RWPE2 (cell line): ENCODE measurements around the gene TMEM63A.

Experiments used
- ATAC-seq: fragments of 200-7000 bp; cut with Tn5 transposase; 3 replicates; pipeline ENCODE4 v1.9.1; 2021; ENCODE audit warnings: low read depth
- DNase-seq: peaks from one replicate; pipeline ENCODE4 v3.0.0-alpha.2; 2020; ENCODE audit warnings: low spot score
- H3K27ac ChIP-seq: fragments of 450-650 bp; 2 replicates; pipeline ENCODE4 v1.5.1; 2017; ENCODE audit warnings: mild to moderate bottlenecking; ENCODE audit not compliant: poor library complexity, severe bottlenecking
- H3K27me3 ChIP-seq: fragments of 250-450 bp; sonication (Bioruptor Pico); 2 replicates; pipeline ENCODE4 v1.5.1; 2021; ENCODE audit warnings: mild to moderate bottlenecking, moderate library complexity; ENCODE audit not compliant: insufficient read depth, poor library complexity, severe bottlenecking
- H3K36me3 ChIP-seq: fragments of 250-450 bp; sonication (Bioruptor Pico); 2 replicates; pipeline ENCODE4 v1.5.1; 2020; ENCODE audit warnings: low read depth, mild to moderate bottlenecking, moderate library complexity
- H3K4me1 ChIP-seq: fragments of 250-450 bp; sonication (Bioruptor Pico); 2 replicates; pipeline ENCODE4 v1.5.1; 2021; ENCODE audit warnings: mild to moderate bottlenecking, moderate library complexity; ENCODE audit not compliant: insufficient read depth, poor library complexity, severe bottlenecking
- H3K4me3 ChIP-seq: fragments of 250-450 bp; sonication (Bioruptor Pico); 2 replicates; pipeline ENCODE4 v1.5.1; 2021; ENCODE audit warnings: mild to moderate bottlenecking, moderate library complexity; ENCODE audit not compliant: severe bottlenecking
- H3K9me3 ChIP-seq: fragments of 250-450 bp; sonication (Bioruptor Pico); 2 replicates; pipeline ENCODE4 v1.5.1; 2021; ENCODE audit warnings: mild to moderate bottlenecking, moderate library complexity; ENCODE audit not compliant: severe bottlenecking
- TF ChIP-seq, protein P1 (sequence below): fragments of 450-650 bp; IDR thresholded peaks from one replicate; pipeline ENCODE4 v1.5.1; 2017; ENCODE audit warnings: mild to moderate bottlenecking, moderate library complexity; ENCODE audit not compliant: poor library complexity, severe bottlenecking

The TMEM63A gene

DNA sequence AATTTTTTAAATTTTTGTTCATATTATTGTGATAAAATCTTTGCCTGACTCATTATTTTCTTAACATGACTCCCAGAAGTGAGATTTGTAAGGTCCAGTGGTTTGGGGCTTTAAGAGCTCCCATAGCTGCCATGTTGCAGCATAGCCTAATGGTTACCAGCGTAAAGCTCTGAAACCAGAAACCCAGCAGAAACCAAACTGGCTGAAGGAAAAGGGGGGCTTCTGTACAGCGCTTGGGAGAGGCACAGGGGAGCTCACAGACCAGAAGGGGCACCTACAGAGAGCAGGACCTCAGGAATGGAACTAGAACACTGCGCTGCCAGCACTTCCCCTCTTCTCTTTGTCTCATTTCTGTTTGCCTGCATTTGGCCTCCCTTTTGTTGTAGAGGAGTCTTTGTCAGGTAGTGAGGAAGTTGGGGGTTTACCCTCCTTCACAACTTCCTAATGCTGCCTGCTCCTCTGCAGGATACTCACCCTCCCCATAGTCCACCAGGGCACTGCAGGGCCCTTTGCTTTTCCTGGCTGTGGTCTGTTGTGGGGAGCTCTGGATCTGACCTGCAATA is 44.5 kb upstream of the TMEM63A start:
- H3K9me3 ChIP-seq = no peaks in the 10 kb centered on the region
- DNase-seq = no peak
- no peak for ATAC-seq
- peaks cover 12% of the 10 kb centered on the region for H3K4me1 ChIP-seq
- no peak overlapping the region for H3K4me3 ChIP-seq
- peaks cover 6% of the 10 kb centered on the region for H3K36me3 ChIP-seq
- H3K27ac ChIP-seq = no peak overlapping the region
- TF ChIP-seq, protein P1, sequence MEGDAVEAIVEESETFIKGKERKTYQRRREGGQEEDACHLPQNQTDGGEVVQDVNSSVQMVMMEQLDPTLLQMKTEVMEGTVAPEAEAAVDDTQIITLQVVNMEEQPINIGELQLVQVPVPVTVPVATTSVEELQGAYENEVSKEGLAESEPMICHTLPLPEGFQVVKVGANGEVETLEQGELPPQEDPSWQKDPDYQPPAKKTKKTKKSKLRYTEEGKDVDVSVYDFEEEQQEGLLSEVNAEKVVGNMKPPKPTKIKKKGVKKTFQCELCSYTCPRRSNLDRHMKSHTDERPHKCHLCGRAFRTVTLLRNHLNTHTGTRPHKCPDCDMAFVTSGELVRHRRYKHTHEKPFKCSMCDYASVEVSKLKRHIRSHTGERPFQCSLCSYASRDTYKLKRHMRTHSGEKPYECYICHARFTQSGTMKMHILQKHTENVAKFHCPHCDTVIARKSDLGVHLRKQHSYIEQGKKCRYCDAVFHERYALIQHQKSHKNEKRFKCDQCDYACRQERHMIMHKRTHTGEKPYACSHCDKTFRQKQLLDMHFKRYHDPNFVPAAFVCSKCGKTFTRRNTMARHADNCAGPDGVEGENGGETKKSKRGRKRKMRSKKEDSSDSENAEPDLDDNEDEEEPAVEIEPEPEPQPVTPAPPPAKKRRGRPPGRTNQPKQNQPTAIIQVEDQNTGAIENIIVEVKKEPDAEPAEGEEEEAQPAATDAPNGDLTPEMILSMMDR = no peak
- H3K27me3 ChIP-seq = no peaks in the 10 kb centered on the region

DNA sequence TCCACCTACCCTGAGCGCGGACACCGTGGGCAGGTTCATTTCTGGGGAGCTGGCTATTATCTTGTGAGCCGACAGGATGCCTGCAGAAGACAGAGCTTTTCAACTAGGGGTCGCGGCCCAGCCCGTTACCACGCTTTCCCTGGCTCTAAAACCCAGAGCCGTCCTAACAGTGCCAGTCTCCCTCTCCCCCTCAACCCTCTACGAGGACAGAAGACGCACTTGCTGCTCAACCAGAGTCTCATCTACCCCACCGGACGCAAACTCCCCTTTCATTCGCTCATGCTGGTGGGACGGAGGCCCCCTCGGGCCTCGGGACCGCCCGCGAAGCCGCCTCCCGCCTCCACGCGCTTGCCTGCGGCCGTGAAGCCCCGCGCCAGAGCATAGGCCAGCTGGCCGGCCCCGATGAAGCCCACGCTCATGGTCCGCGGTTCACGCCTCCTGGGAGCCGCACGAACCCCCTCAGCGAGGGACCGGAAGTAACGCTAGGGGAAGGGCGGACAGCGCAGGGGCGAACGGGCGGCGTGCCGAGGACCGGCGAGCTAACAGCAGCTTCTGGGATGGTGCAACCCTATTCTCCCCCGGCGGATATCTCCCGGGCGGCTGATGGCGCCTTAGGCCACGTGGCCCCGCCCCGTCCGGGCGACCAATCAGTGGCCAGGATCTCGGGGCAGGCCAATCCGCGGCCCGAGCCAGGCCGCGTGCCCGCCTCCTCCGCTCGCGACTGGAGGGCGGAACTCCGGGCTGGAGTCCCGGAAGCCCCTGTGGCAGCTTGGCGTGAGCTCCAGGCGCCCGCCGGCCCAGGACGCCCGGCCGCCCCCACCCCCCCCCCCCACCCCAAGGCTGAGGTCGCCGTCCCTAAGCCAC is 41.7 kb upstream of the TMEM63A start, which contains the start of gene PYCR2:
TSS of gene PYCR2 (minus strand) at position 559 of the 864 bp plus-strand sequence. CDS start at position 419, 140 bp downstream.
- Histone ChIP-seq H3K27me3 (no peaks in the 10 kb centered on the region), H3K4me1 (peaks cover 19% of the 10 kb centered on the region), H3K4me3 (peak within 1 kb of the TSS; percentile 57), H3K27ac (peak within 1 kb of the TSS; percentile 77), H3K9me3 (no peaks in the 10 kb centered on the region), H3K36me3 (peaks cover 25% of the 10 kb centered on the region)
- TF ChIP-seq, protein P1 = no peak
- peak; percentile 82 for ATAC-seq
- peak; percentile 78 for DNase-seq

DNA sequence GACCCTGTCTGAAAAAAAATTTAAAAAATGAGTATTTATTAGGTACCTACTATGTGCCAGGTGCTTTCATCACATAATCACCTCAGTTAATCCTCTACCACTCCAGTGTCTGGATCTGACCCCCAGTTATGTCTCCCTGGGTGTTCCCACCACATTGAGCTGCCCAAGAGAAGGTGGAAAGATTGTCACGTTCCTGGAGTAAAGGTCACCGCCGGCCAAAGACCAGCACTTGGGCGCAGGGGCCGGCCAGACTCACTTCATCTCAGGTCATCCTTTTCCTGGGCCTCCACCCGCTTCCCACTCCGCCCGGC is 41.2 kb upstream of the TMEM63A start:
- ATAC-seq (no peak), DNase-seq (no peak)
- peaks cover 19% of the 10 kb centered on the region for H3K4me1 ChIP-seq
- no peaks in the 10 kb centered on the region for H3K9me3 ChIP-seq
- peaks cover 25% of the 10 kb centered on the region for H3K36me3 ChIP-seq
- H3K27ac ChIP-seq = peak overlapping the region; percentile 77
- peak overlapping the region; percentile 57 for H3K4me3 ChIP-seq
- H3K27me3 ChIP-seq = no peaks in the 10 kb centered on the region
- TF ChIP-seq, protein P1 = no peak

DNA sequence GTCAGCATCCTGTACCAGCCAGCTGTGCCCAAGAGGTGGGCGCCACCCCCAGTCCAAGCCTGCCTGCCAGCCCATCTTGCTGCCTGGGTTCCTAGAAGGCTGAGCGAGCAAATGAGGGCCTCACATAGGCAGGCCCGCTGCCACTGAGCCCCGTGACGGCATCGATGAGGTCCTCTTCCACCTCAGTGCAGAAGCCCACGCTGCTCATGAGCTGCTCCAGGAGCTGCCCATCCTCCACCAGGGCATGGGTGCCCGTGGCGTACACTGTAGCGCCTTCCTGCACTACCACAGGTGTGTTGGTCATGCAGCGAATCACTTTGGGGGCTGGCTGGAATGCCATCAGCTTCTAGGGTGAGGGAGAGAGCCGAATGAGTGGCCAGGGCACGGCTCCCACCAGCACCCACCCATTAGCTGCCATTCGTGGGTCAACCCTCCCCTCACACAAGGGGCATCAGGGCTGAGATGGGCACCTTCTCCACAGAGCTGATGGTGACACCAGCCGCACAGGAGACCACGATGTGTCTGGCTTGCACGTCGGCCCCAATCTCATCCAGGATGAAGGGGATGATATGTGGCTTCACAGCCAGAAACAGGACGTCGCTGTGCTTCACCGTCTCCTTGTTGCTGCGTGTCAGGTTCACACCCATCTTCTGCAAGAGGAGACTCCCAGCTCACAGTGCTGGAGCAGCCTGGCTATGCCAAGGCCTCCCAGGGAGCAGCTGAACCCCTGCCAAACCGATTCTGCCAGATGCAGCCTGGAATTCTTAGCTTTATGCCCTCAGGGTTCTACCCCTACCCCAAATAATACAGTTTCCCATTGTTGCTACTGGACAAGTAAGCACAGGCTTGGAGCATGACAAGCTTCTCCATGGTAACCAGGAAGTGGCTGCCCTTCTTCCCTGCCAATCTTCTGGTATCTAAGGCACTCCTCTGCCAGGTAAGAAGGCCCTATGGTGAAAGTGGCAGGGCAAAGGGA is 39.8 kb upstream of the TMEM63A start:
- Histone ChIP-seq H3K4me1 (peaks cover 21% of the 10 kb centered on the region), H3K4me3 (no peak overlapping the region), H3K27me3 (no peaks in the 10 kb centered on the region), H3K9me3 (no peaks in the 10 kb centered on the region), H3K36me3 (peaks cover 25% of the 10 kb centered on the region), H3K27ac (peak overlapping the region; percentile 77)
- ATAC-seq (peak; percentile 76), DNase-seq (peak; percentile 70)
- TF ChIP-seq, protein P1 = no peak
